ENCODE results near the gene SIRT3.

DNA sequence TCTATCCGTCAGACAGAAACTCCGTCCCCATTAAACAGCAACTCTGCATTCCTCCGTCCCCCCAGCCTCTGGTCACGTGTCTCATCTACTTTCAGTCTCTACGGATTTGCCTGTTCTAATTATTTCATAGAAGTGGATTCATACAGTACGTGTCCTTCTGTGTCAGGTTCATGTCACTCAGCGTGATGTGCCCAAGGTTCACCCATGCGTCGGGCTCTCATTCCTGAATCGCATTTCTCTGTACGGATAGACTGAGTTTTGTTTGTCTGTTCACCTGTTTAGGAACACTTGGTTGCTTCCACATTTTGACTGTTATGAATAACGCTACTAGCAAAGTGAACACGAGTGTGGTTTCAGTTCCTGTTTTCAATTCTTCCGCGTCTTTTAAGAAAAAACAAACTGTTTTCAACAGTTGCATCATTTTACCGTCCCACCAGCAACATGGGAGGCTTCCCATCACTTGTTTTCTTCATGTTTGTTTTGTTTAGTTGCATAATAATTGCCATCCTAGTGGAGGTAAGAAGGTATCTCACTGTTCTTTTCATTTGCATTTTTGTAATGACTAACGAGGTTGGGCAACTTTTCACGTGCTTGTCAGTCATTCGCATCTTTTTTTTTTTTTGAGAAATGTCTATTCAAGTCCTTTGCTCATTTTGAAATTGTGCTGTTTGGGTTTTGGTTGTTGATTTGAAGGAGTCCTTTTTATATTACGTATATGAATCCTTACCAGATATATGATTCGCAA is 33.2 kb upstream of the SIRT3 start:
- TF ChIP-seq, protein P1, sequence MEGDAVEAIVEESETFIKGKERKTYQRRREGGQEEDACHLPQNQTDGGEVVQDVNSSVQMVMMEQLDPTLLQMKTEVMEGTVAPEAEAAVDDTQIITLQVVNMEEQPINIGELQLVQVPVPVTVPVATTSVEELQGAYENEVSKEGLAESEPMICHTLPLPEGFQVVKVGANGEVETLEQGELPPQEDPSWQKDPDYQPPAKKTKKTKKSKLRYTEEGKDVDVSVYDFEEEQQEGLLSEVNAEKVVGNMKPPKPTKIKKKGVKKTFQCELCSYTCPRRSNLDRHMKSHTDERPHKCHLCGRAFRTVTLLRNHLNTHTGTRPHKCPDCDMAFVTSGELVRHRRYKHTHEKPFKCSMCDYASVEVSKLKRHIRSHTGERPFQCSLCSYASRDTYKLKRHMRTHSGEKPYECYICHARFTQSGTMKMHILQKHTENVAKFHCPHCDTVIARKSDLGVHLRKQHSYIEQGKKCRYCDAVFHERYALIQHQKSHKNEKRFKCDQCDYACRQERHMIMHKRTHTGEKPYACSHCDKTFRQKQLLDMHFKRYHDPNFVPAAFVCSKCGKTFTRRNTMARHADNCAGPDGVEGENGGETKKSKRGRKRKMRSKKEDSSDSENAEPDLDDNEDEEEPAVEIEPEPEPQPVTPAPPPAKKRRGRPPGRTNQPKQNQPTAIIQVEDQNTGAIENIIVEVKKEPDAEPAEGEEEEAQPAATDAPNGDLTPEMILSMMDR (IDR thresholded peaks at IDR 0.05) = peak in 2 of 7 experiments; percentile 5 to 9
- TF ChIP-seq POLR2A (IDR thresholded peaks at IDR 0.05) = peak in 1 of 3 donors; percentile 13

All from body of pancreas (tissue), 4 donors.